Caki2 (cell line): ENCODE measurements around the gene FOXI1. TPM values are rescaled to one million over a fixed set of nuclear protein-coding genes. Genes with fewer than 3 reads are reported as not detected.
A peak's percentile ranks its signal among the peaks of the same experiment; 100 is the strongest.
"Not testable (repeated sequence)": the region's sequence is repeated elsewhere in the genome, so short reads cannot be mapped to it uniquely, and the experiment has no call there.

Experiments used
- DNase-seq: peaks from one replicate; pipeline ENCODE4 v3.0.0-alpha.2; 2015; ENCODE audit warnings: low read depth
- in situ Hi-C: cut with HindIII; loops from 2 replicates; pipeline ENCODE4 v1.10.0; 2016; ENCODE audit warnings: low sequenced_read_pairs, low pct_unique_long_range_greater_than_20kb, mixed read lengths
- total RNA-seq: library from RNA; depleted of rRNA; stranded (reverse); fragments of >200 nt; shearing (Covaris generic); gene quantifications from 2 replicates; pipeline ENCODE4 v1.2.3, GENCODE V29; 2014; ENCODE audit warnings: low replicate concordance

FOXI1 gene
- total RNA-seq, 1 experiment from 2014 or later: not detected

GRCh38 chr5:170114271-170114670 is 8.6 kb downstream of the FOXI1 start:
- in situ Hi-C loops: no loop called here
- DNase-seq: no peak

- no peak for DNase-seq
- in situ Hi-C loops: no loop called here
Observed at GRCh38 chr5:170115925-170116324, 10.2 kb downstream of the FOXI1 start.

GRCh38 chr5:170117736-170118135 is 12.0 kb downstream of the FOXI1 start:
- in situ Hi-C loops: no loop called here
- no peak for DNase-seq

GRCh38 chr5:170120576-170120975 is 14.9 kb downstream of the FOXI1 start:
- in situ Hi-C loops: no loop called here
- DNase-seq: no peak

- in situ Hi-C loops: no loop called here
- peak; percentile 23 for DNase-seq
Observed at GRCh38 chr5:170121321-170121720, 15.6 kb downstream of the FOXI1 start.

GRCh38 chr5:170126061-170126460 is 20.4 kb downstream of the FOXI1 start:
- in situ Hi-C loops: no loop called here
- no peak for DNase-seq

GRCh38 chr5:170126626-170127025 is 20.9 kb downstream of the FOXI1 start:
- in situ Hi-C loops: no loop called here
- DNase-seq: no peak

GRCh38 chr5:170131235-170131634 is 25.5 kb downstream of the FOXI1 start:
- no peak for DNase-seq
- in situ Hi-C loops: no loop called here

GRCh38 chr5:170132269-170132975 is 26.7 kb downstream of the FOXI1 start:
- in situ Hi-C loops: no loop called here
- DNase-seq: peak; percentile 29

GRCh38 chr5:170132976-170133448 is 27.3 kb downstream of the FOXI1 start:
- DNase-seq: no peak
- in situ Hi-C loops: no loop called here

GRCh38 chr5:170135796-170136490 is 30.2 kb downstream of the FOXI1 start:
- in situ Hi-C loops: no loop called here
- no peak for DNase-seq

- no peak for DNase-seq
- in situ Hi-C loops: no loop called here
Observed at GRCh38 chr5:170136506-170136905, 30.8 kb downstream of the FOXI1 start.

GRCh38 chr5:170137694-170138214 is 32.1 kb downstream of the FOXI1 start:
- DNase-seq: no peak
- in situ Hi-C loops: no loop called here

GRCh38 chr5:170138273-170138672 is 32.6 kb downstream of the FOXI1 start:
- in situ Hi-C loops: no loop called here
- no peak for DNase-seq

GRCh38 chr5:170139786-170140335 is 34.2 kb downstream of the FOXI1 start:
- peak; percentile 24 for DNase-seq
- in situ Hi-C loops: no loop called here

- in situ Hi-C loops: not testable (repeated sequence)
- peak; percentile 27 for DNase-seq
Observed at GRCh38 chr5:170141196-170141595, 35.5 kb downstream of the FOXI1 start.

- no peak for DNase-seq
- in situ Hi-C loops: no loop called here
Observed at GRCh38 chr5:170141636-170142035, 35.9 kb downstream of the FOXI1 start.

- in situ Hi-C loops: no loop called here
- no peak for DNase-seq
Observed at GRCh38 chr5:170142196-170142595, 36.5 kb downstream of the FOXI1 start.

GRCh38 chr5:170143091-170143490 is 37.4 kb downstream of the FOXI1 start:
- DNase-seq: no peak
- in situ Hi-C loops: no loop called here
